BE2C (cell line): ENCODE measurements around the gene PARD3.
"Not testable (repeated sequence)": the region's sequence is repeated elsewhere in the genome, so short reads cannot be mapped to it uniquely, and the experiment has no call there.

Experiments
- DNase-seq: peaks from one replicate; pipeline ENCODE4 v3.0.0-alpha.2; 2020
- H3K27me3 ChIP-seq: fragments of 250-450 bp; sonication (Bioruptor Pico); 2 replicates; pipeline ENCODE4 v1.5.1; 2020; ENCODE audit warnings: mild to moderate bottlenecking
- H3K36me3 ChIP-seq: fragments of 250-450 bp; sonication (Bioruptor Pico); 2 replicates; pipeline ENCODE4 v1.5.1; 2020; ENCODE audit warnings: mild to moderate bottlenecking
- H3K4me1 ChIP-seq: fragments of 250-450 bp; sonication (Bioruptor Pico); 2 replicates; pipeline ENCODE4 v1.5.1; 2020
- H3K4me3 ChIP-seq: 2 replicates; pipeline ENCODE4 v1.5.1; 2011; ENCODE audit warnings: low read depth, low read length
- H3K9me3 ChIP-seq: fragments of 250-450 bp; sonication (Bioruptor Pico); 2 replicates; pipeline ENCODE4 v1.5.1; 2020
- CTCF ChIP-seq: IDR thresholded peaks from 2 replicates; pipeline ENCODE4 v1.5.1; 2012; ENCODE audit warnings: mild to moderate bottlenecking, low read depth, low read length

Gene PARD3

DNA sequence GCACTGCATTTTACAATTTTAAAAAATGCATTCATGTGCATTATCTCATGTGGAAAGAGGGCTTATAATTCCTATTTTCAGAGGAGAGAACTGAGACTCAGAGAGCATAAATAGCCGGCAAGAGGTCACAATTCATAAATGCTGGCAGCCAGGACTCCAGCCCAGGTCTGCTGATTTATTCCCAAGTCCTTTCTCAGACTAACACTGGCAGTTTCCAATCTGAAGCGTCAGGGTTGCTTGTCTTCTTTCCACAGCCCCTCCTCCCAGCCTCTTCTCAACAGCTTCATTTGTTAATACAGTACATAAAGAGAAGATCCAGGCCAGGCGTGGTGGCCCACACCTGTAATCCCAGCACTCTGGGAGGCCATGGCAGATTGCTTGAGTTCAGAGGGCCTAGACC, 108.9 kb downstream of the PARD3 start:
- Histone ChIP-seq H3K27me3 (no peaks in the 10 kb centered on the region), H3K36me3 (no peaks in the 10 kb centered on the region), H3K9me3 (no peaks in the 10 kb centered on the region), H3K4me1 (no peaks in the 10 kb centered on the region), H3K4me3 (no peak overlapping the region)
- no peak for TF ChIP-seq CTCF
- DNase-seq = no peak

DNA sequence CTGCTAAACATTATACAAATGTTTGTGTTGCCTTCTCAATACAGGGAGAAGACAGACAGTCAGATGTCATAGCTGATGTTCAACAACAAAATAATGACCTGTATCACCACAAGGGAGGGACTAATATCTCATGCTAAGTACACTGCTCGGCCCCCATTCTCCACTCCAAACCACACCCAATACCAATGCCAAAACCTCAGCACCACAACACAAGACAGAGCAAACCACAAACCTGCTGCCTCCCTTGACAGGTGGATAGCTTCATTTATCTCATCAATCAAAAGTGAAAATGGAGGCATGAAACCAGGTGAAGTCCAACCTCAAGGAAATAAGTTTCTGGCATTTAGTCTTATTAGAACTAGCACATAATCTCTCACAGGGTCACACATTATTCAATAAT, 109.5 kb downstream of the PARD3 start:
- Histone ChIP-seq H3K36me3 (no peaks in the 10 kb centered on the region), H3K4me3 (no peak overlapping the region), H3K27me3 (no peaks in the 10 kb centered on the region), H3K4me1 (no peaks in the 10 kb centered on the region), H3K9me3 (no peaks in the 10 kb centered on the region)
- no peak for DNase-seq
- TF ChIP-seq CTCF = no peak

DNA sequence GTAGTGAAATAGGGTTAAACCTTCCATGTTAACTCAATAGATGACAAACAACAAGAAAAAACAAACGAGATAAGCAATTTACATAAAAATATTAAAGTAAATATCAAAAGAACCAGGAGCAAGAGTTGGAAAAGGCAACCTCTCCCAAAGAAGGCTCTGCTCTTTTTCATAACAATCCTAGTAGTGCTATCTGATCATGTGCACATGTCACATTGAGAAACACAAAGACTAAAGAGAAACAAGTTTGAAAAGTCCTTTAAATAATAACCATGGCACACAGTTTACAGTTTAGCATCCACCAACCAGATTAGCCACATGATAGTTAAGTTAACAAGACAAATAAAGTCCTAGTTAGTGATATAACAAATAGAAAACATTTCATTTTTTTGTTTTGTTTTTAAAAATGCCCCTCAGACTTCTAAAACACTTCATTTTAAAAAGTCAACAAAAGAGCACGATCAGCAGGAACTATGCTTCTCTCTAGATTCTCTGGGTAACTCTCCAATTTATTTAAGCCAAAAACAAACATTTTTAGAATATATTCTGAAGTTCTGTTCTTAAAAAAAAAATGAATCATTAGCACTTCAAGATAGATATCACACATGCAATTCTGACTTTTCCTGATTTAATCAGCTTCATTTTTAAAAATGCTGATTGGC, 110.4 kb downstream of the PARD3 start:
- Histone ChIP-seq H3K9me3 (no peaks in the 10 kb centered on the region), H3K4me1 (no peaks in the 10 kb centered on the region), H3K27me3 (no peaks in the 10 kb centered on the region), H3K36me3 (no peaks in the 10 kb centered on the region), H3K4me3 (no peak overlapping the region)
- TF ChIP-seq CTCF = no peak
- DNase-seq = no peak

- Histone ChIP-seq H3K4me3 (no peak overlapping the region), H3K4me1 (no peaks in the 10 kb centered on the region), H3K27me3 (no peaks in the 10 kb centered on the region), H3K36me3 (no peaks in the 10 kb centered on the region), H3K9me3 (no peaks in the 10 kb centered on the region)
- TF ChIP-seq CTCF = no peak
- no peak for DNase-seq
These were observed 112.1 kb downstream of the PARD3 start for GRCh38 chr10:34702982-34703381.

- H3K36me3 ChIP-seq = no peaks in the 10 kb centered on the region
- DNase-seq = no peak
- H3K27me3 ChIP-seq = no peaks in the 10 kb centered on the region
- no peak overlapping the region for H3K4me3 ChIP-seq
- H3K4me1 ChIP-seq = no peaks in the 10 kb centered on the region
- no peaks in the 10 kb centered on the region for H3K9me3 ChIP-seq
- TF ChIP-seq CTCF = no peak
These were observed 112.8 kb downstream of the PARD3 start for GRCh38 chr10:34702093-34702937.

- no peaks in the 10 kb centered on the region for H3K9me3 ChIP-seq
- no peak for TF ChIP-seq CTCF
- H3K27me3 ChIP-seq = no peaks in the 10 kb centered on the region
- H3K4me1 ChIP-seq = no peaks in the 10 kb centered on the region
- H3K4me3 ChIP-seq = no peak overlapping the region
- H3K36me3 ChIP-seq = no peaks in the 10 kb centered on the region
- no peak for DNase-seq
These were observed 113.9 kb downstream of the PARD3 start for GRCh38 chr10:34701194-34701593.

DNA sequence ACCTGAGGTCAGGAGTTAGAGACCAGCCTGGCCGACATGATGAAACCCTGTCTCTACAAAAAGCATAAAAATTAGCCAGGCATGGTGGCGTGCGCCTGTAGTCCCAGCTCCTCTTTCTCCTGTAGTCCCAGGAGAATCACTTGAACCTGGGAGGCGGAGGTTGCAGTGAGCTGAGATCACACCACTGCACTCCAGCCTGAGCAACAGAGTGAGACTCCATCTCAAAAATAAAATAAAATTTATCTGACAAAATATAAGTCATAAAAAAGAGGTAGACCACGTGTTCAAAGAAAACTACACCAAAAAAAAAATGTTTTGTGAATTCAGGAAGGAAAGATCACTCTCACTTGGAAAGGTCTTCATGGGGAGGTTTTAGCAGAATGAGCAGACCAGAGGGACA, 114.3 kb downstream of the PARD3 start:
- not testable (repeated sequence) for H3K4me3 ChIP-seq, H3K4me1 ChIP-seq, DNase-seq, H3K27me3 ChIP-seq, H3K36me3 ChIP-seq, H3K9me3 ChIP-seq
